IMR-90 (cell line): ENCODE results near the gene HECTD2. TPM values are rescaled to one million over a fixed set of nuclear protein-coding genes. Genes with fewer than 3 reads are reported as not detected.

Experiments
- ATAC-seq: fragments of 200-7000 bp; cut with Tn5 transposase; 2 replicates; pipeline ENCODE4 v1.9.1; 2020; ENCODE audit warnings: low read depth, mild to moderate bottlenecking, moderate library complexity
- BruUV-seq: library from RNA; stranded (reverse); fragments of 400-500 nt; replicated peaks from 2 replicates; lab custom pipeline; 2021; lab: Mats Ljungman, UMichigan
- CTCF ChIA-PET: fragments of 300-600 bp; formaldehyde crosslinking; extraction: SDS; loops from one replicate; lab custom pipeline; 2021; ENCODE audit warnings: antibody characterized with exemption; lab: Yijun Ruan, JAX
- POLR2A ChIA-PET: fragments of 300-600 bp; sonication (Branson Sonifier 250); formaldehyde crosslinking; loops from one replicate; lab custom pipeline; 2022; ENCODE audit warnings: antibody characterized with exemption; ENCODE audit not compliant: unreplicated experiment; lab: Charles Lee
- DNase-seq: peaks from one replicate; pipeline ENCODE4 v3.0.0; 2013
- H2AFZ ChIP-seq: replicated peaks from 2 replicates; pipeline ENCODE3; 2013; ENCODE audit warnings: low read length, mild to moderate bottlenecking; ENCODE audit not compliant: poor library complexity
- H2AK5ac ChIP-seq: 2 replicates; pipeline ENCODE4 v1.6.1; 2013; ENCODE audit warnings: low read depth, low read length, inconsistent platforms
- H2AK9ac ChIP-seq: replicated peaks from 2 replicates; pipeline ENCODE3; 2013; ENCODE audit warnings: mild to moderate bottlenecking, low read depth, low read length, moderate library complexity; ENCODE audit not compliant: poor library complexity
- H2BK120ac ChIP-seq: 2 replicates; pipeline ENCODE4 v1.6.1; 2013; ENCODE audit warnings: low read depth, low read length, inconsistent platforms
- H2BK15ac ChIP-seq: 3 replicates; pipeline ENCODE4 v1.6.1; 2013; ENCODE audit warnings: low read depth, low read length, inconsistent platforms
- H2BK20ac ChIP-seq: 2 replicates; pipeline ENCODE4 v1.6.1; 2013; ENCODE audit warnings: low read depth, mild to moderate bottlenecking, inconsistent platforms, low read length, moderate library complexity
- H2BK5ac ChIP-seq: 2 replicates; pipeline ENCODE4 v1.6.1; 2013; ENCODE audit warnings: mild to moderate bottlenecking, low read depth, low read length, inconsistent platforms; ENCODE audit not compliant: poor library complexity, severe bottlenecking
- H3K14ac ChIP-seq: replicated peaks from 2 replicates; pipeline ENCODE4 v1.6.1; 2013; ENCODE audit warnings: low read depth, low read length, inconsistent platforms
- H3K18ac ChIP-seq: 2 replicates; pipeline ENCODE4 v1.6.1; 2013; ENCODE audit warnings: low read depth, low read length, control low read depth
- H3K23ac ChIP-seq: 2 replicates; pipeline ENCODE4 v1.6.1; 2013; ENCODE audit warnings: low read depth, low read length, inconsistent platforms
- H3K27ac ChIP-seq: 2 replicates; pipeline ENCODE4 v1.5.1; 2013; ENCODE audit warnings: mild to moderate bottlenecking, control low read depth, low read length; ENCODE audit not compliant: insufficient read depth
- H3K27me3 ChIP-seq: 2 replicates; pipeline ENCODE4 v1.6.1; 2013; ENCODE audit warnings: low read length; ENCODE audit not compliant: control insufficient read depth, insufficient read depth
- H3K36me3 ChIP-seq: 2 replicates; pipeline ENCODE4 v1.6.1; 2013; ENCODE audit warnings: low read length, mixed read lengths; ENCODE audit not compliant: control insufficient read depth, insufficient read depth
- H3K4ac ChIP-seq: 2 replicates; pipeline ENCODE4 v1.6.1; 2013; ENCODE audit warnings: low read depth, low read length, inconsistent platforms
- H3K4me1 ChIP-seq: 2 replicates; pipeline ENCODE4 v1.6.1; 2013; ENCODE audit warnings: low read length, mixed read lengths; ENCODE audit not compliant: control insufficient read depth, insufficient read depth
- H3K4me2 ChIP-seq: 2 replicates; pipeline ENCODE4 v1.6.1; 2013; ENCODE audit warnings: low read depth, mild to moderate bottlenecking, control low read depth, low read length, moderate library complexity
- H3K4me3 ChIP-seq: 2 replicates; pipeline ENCODE4 v1.5.1; 2013; ENCODE audit warnings: low read depth, mild to moderate bottlenecking, control low read depth, low read length, moderate library complexity; ENCODE audit not compliant: insufficient read depth
- H3K56ac ChIP-seq: 2 replicates; pipeline ENCODE4 v1.6.1; 2013; ENCODE audit warnings: low read length, inconsistent platforms; ENCODE audit not compliant: insufficient read depth; ENCODE audit errors: extremely low read depth
- H3K79me1 ChIP-seq, 2 experiments: 2 replicates each; pipeline ENCODE4 v1.6.1; 2013; ENCODE audit warnings: low read length in 2 of 2, inconsistent platforms in 1 of 2, low read depth in 1 of 2
- H3K9ac ChIP-seq: 2 replicates; pipeline ENCODE4 v1.6.1; 2013; ENCODE audit warnings: low read depth, low read length, control low read depth
- H3K9me1 ChIP-seq: 2 replicates; pipeline ENCODE4 v1.6.1; 2013; ENCODE audit warnings: low read length, inconsistent platforms; ENCODE audit not compliant: insufficient read depth
- H3K9me3 ChIP-seq: 2 replicates; pipeline ENCODE4 v1.6.1; 2013; ENCODE audit warnings: low read length; ENCODE audit not compliant: control insufficient read depth, insufficient read depth
- H4K20me1 ChIP-seq: 2 replicates; pipeline ENCODE4 v1.6.1; 2013; ENCODE audit warnings: low read length, inconsistent platforms; ENCODE audit not compliant: insufficient read depth
- H4K5ac ChIP-seq: 2 replicates; pipeline ENCODE4 v1.6.1; 2013; ENCODE audit warnings: mild to moderate bottlenecking, low read depth, low read length, control low read depth
- H4K8ac ChIP-seq, 2 experiments: 2 replicates each; pipeline ENCODE4 v1.6.1; 2013; ENCODE audit warnings: low read depth in 2 of 2, low read length in 2 of 2, control low read depth in 1 of 2, inconsistent platforms in 1 of 2
- H4K91ac ChIP-seq: 2 replicates; pipeline ENCODE4 v1.6.1; 2013; ENCODE audit warnings: low read depth, low read length, inconsistent platforms; ENCODE audit not compliant: insufficient read depth
- BHLHE40 ChIP-seq: fragments of 150-350 bp; IDR thresholded peaks from 2 replicates; pipeline ENCODE4 v1.6.1; 2016; ENCODE audit warnings: mild to moderate bottlenecking, low read depth, low read length
- CEBPB ChIP-seq: IDR thresholded peaks from 2 replicates; pipeline ENCODE4 v1.6.1; 2012; ENCODE audit warnings: low read depth, low read length, improper control_type of control experiment
- CHD1 ChIP-seq: IDR thresholded peaks from 2 replicates; pipeline ENCODE4 v1.6.1; 2012; ENCODE audit warnings: low read depth, low read length, improper control_type of control experiment
- CTCF ChIP-seq: conservative IDR thresholded peaks from 2 replicates; pipeline ENCODE4 v1.5.1; 2012; ENCODE audit warnings: mild to moderate bottlenecking, low read depth, low read length, improper control_type of control experiment
- FOS ChIP-seq: fragments of 150-350 bp; IDR thresholded peaks from 2 replicates; pipeline ENCODE4 v1.6.1; 2016; ENCODE audit warnings: low read depth, low read length
- MAFK ChIP-seq: IDR thresholded peaks from 2 replicates; pipeline ENCODE4 v1.6.1; 2012; ENCODE audit warnings: low read depth, low read length, improper control_type of control experiment
- MAZ ChIP-seq: IDR thresholded peaks from 2 replicates; pipeline ENCODE4 v1.6.1; 2012; ENCODE audit warnings: low read depth, mild to moderate bottlenecking, low read length, improper control_type of control experiment, moderate library complexity, borderline replicate concordance
- MXI1 ChIP-seq: IDR thresholded peaks from 2 replicates; pipeline ENCODE4 v1.6.1; 2012; ENCODE audit warnings: low read depth, mild to moderate bottlenecking, low read length, moderate library complexity, borderline replicate concordance
- NFE2L2 ChIP-seq: fragments of 150-350 bp; IDR thresholded peaks from 2 replicates; pipeline ENCODE4 v1.6.1; 2016; ENCODE audit warnings: low read depth, mild to moderate bottlenecking, low read length
- POLR2A ChIP-seq: IDR thresholded peaks from 2 replicates; pipeline ENCODE4 v1.6.1; 2012; ENCODE audit warnings: mild to moderate bottlenecking, low read depth, low read length
- RAD21 ChIP-seq: IDR thresholded peaks from 2 replicates; pipeline ENCODE4 v1.6.1; 2012; ENCODE audit warnings: low read length, improper control_type of control experiment
- RCOR1 ChIP-seq: IDR thresholded peaks from 2 replicates; pipeline ENCODE4 v1.6.1; 2012; ENCODE audit warnings: mild to moderate bottlenecking, low read length, improper control_type of control experiment; ENCODE audit not compliant: insufficient replicate concordance
- RFX5 ChIP-seq: IDR thresholded peaks from 2 replicates; pipeline ENCODE4 v1.8.0; 2012; ENCODE audit warnings: low read depth, mild to moderate bottlenecking, low read length, moderate library complexity
- SMC3 ChIP-seq: fragments of 150-350 bp; IDR thresholded peaks from 2 replicates; pipeline ENCODE4 v1.6.1; 2016; ENCODE audit warnings: low read depth, mild to moderate bottlenecking, antibody characterized with exemption, low read length, moderate library complexity
- WGBS, 2 experiments: methylation state at CpG; one replicate each; pipeline versions ENCODE4 v1.1.5 to v1.1.7; 2013; ENCODE audit warnings: missing lambda C conversion rate in 2 of 2; ENCODE audit not compliant: insufficient read length in 1 of 2; ENCODE audit errors: extremely low coverage in 2 of 2; 5-methylcytosine and 5-hydroxymethylcytosine counted together
- dilution Hi-C: fragments of 300-500 bp; cut with HindIII; formaldehyde crosslinking; loops from one replicate; pipeline ENCODE4 v1.14.3; 2018; ENCODE audit warnings: low sequenced_read_pairs; ENCODE audit not compliant: unreplicated experiment
- in situ Hi-C: fragments of 300-500 bp; cut with MboI; formaldehyde crosslinking; loops from 3 replicates; pipeline ENCODE4 v1.14.3; 2019; ENCODE audit warnings: low sequenced_read_pairs, inconsistent platforms, mixed read lengths
- intact Hi-C: fragments of 100-400 bp; cut with micrococcal nuclease; formaldehyde crosslinking; loops from 2 replicates; pipeline ENCODE4 v1.10.0; 2022
- polyA plus RNA-seq, 3 experiments: library from polyadenylated mRNA; depleted of rRNA; stranded (reverse); fragments of >200 nt; gene quantifications; 2 replicates each; pipeline ENCODE4 v1.2.3, GENCODE V29; 2012; ENCODE audit warnings: low replicate concordance in 1 of 3
- total RNA-seq: library from RNA; depleted of rRNA; stranded (reverse); fragments of >200 nt; gene quantifications from 2 replicates; pipeline ENCODE4 v1.2.3, GENCODE V29; 2012
- TF ChIP-seq, protein P1 (sequence below): fragments of 150-350 bp; IDR thresholded peaks from 2 replicates; pipeline ENCODE4 v1.6.1; 2017; ENCODE audit warnings: mild to moderate bottlenecking, antibody characterized with exemption, low read length, low read depth
- TF ChIP-seq, protein P2 (sequence below): fragments of 150-350 bp; IDR thresholded peaks from 2 replicates; pipeline ENCODE4 v1.6.1; 2016; ENCODE audit warnings: low read depth, mild to moderate bottlenecking, low read length, moderate library complexity, borderline replicate concordance

HECTD2 gene
- total and polyA plus RNA-seq, 2 of the 4 experiments (the other 2 are of a cell fraction): 5.2 to 5.9 TPM

GRCh38 chr10:91528080-91528479 is 117.9 kb downstream of the HECTD2 start:
- Histone ChIP-seq H4K91ac (no peak overlapping the region), H3K9me1 (no peaks in the 10 kb centered on the region), H4K20me1 (no peaks in the 10 kb centered on the region), H3K56ac (no peak overlapping the region), H3K27me3 (no peaks in the 10 kb centered on the region; the same call in 1 of the 2 replicates), H2AFZ (no peak overlapping the region), H4K8ac (no peak overlapping the region), H3K4ac (no peak overlapping the region), H3K18ac (no peak overlapping the region), H2BK15ac (no peak overlapping the region), H2AK9ac (peak overlapping the region; percentile 70), H2BK20ac (no peak overlapping the region), H2BK120ac (no peak overlapping the region), H3K79me1 (no peaks in the 10 kb centered on the region), H3K27ac (no peak overlapping the region), H3K9me3 (no peaks in the 10 kb centered on the region), H3K4me1 (no peaks in the 10 kb centered on the region), H2BK5ac (no peak overlapping the region), H3K36me3 (no peaks in the 10 kb centered on the region), H3K23ac (no peak overlapping the region), H2AK5ac (no peak overlapping the region), H3K4me3 (no peak overlapping the region), H3K14ac (no peak overlapping the region), H4K5ac (no peak overlapping the region), H3K9ac (no peak overlapping the region), H3K4me2 (no peak overlapping the region)
- DNase-seq (no peak), ATAC-seq (no peak)
- POLR2A ChIA-PET: no interaction called here
- dilution Hi-C loops (no loop called here), in situ Hi-C loops (no loop called here), intact Hi-C loops (no loop called here)
- CTCF ChIA-PET: no interaction called here
- BruUV-seq: no TSS peak
- TF ChIP-seq MAZ (no peak), SMC3 (no peak), CHD1 (no peak), CTCF (no peak), POLR2A (no peak), RCOR1 (no peak), NFE2L2 (no peak), BHLHE40 (no peak), MXI1 (no peak), CEBPB (no peak), RFX5 (no peak), FOS (no peak), RAD21 (no peak), MAFK (no peak)
- TF ChIP-seq, protein P1, sequence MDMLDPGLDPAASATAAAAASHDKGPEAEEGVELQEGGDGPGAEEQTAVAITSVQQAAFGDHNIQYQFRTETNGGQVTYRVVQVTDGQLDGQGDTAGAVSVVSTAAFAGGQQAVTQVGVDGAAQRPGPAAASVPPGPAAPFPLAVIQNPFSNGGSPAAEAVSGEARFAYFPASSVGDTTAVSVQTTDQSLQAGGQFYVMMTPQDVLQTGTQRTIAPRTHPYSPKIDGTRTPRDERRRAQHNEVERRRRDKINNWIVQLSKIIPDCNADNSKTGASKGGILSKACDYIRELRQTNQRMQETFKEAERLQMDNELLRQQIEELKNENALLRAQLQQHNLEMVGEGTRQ: no peak
- TF ChIP-seq, protein P2, sequence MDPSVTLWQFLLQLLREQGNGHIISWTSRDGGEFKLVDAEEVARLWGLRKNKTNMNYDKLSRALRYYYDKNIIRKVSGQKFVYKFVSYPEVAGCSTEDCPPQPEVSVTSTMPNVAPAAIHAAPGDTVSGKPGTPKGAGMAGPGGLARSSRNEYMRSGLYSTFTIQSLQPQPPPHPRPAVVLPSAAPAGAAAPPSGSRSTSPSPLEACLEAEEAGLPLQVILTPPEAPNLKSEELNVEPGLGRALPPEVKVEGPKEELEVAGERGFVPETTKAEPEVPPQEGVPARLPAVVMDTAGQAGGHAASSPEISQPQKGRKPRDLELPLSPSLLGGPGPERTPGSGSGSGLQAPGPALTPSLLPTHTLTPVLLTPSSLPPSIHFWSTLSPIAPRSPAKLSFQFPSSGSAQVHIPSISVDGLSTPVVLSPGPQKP: no peak
- 83% methylated on average over 2 of the region's 4 CpGs; no CpG with 5 or more reads in 1 of the 2 experiments for WGBS, 2 experiments
